Activated CD8-positive, alpha-beta memory T cell treated with anti-CD3 and anti-CD28 coated beads, Interleukin-2, amount 10 ng/mL, durations not matched to agents 7 days and 5 days (primary cell): ENCODE data around the gene FLYWCH1. TPM values are rescaled to one million over a fixed set of nuclear protein-coding genes. Genes with fewer than 3 reads are reported as not detected.
A peak's percentile ranks its signal among the peaks of the same experiment; 100 is the strongest.

ENCODE experiments used
- ATAC-seq: fragments of 150-1000 bp; cut with Tn5 transposase; one replicate; pipeline ENCODE4 v1.10.0; 2021; ENCODE audit warnings: moderate library complexity
- CTCF ChIA-PET: fragments of 350-600 bp; sonication (Branson Sonifier 250); formaldehyde crosslinking; loops from one replicate; lab custom pipeline; 2021; ENCODE audit warnings: antibody characterized with exemption; lab: Charles Lee
- DNase-seq: peaks from one replicate; pipeline ENCODE4 v3.0.0-alpha.2; 2020
- H3K27ac Mint-ChIP-seq: one replicate; pipeline ENCODE4 v1.8.0; 2021; ENCODE audit warnings: mild to moderate bottlenecking, mixed read lengths
- H3K27me3 Mint-ChIP-seq: one replicate; pipeline ENCODE4 v1.8.0; 2021; ENCODE audit warnings: mixed read lengths
- H3K36me3 Mint-ChIP-seq: one replicate; pipeline ENCODE4 v1.8.0; 2021; ENCODE audit warnings: mild to moderate bottlenecking, mixed read lengths
- H3K4me1 Mint-ChIP-seq: one replicate; pipeline ENCODE4 v1.8.0; 2021; ENCODE audit warnings: mixed read lengths
- H3K4me3 Mint-ChIP-seq: one replicate; pipeline ENCODE4 v1.8.0; 2021; ENCODE audit warnings: mild to moderate bottlenecking, moderate library complexity, mixed read lengths
- H3K9me3 Mint-ChIP-seq: one replicate; pipeline ENCODE4 v1.8.0; 2022; ENCODE audit warnings: low read depth, mixed read lengths
- total RNA-seq, 2 experiments: library from RNA; stranded (reverse); gene quantifications; one replicate each; pipeline ENCODE4 v1.2.3, GENCODE V29; 2021

Gene FLYWCH1
- total RNA-seq, 2 experiments from 2014 or later = 52.7 to 58.1 TPM

DNA sequence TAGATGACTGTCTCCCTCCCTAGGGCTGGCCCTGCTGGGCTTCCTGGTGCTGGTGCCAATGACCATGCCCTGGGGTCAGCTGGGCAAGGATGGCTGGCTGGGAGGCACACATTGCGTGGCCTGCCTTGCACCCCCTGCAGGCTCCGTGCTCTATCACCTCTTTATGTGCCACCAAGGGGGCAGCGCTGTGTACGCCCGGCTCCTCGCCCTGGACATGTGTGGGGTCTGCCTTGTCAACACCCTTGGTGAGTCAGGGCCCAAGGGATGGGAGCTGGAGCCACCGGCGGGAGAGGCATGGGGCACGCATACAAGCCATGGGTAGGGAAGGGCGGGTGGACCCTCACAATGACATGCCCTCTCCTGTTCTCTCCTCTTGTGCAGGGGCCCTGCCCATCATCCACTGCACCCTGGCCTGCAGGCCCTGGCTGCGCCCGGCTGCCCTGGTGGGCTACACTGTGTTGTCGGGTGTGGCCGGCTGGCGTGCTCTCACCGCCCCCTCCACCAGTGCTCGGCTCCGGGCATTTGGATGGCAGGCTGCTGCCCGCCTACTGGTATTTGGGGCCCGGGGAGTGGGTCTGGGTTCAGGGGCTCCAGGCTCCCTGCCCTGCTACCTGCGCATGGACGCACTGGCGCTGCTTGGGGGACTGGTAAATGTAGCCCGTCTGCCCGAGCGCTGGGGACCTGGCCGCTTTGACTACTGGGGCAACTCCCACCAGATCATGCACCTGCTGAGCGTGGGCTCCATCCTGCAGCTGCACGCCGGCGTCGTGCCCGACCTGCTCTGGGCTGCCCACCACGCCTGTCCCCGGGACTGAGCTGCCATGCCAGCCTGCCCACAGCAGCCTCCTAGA lies 59.6 kb downstream of the FLYWCH1 start:
- Mint-ChIP-seq H3K36me3 (peaks cover 16% of the 10 kb centered on the region), H3K4me1 (peaks cover 26% of the 10 kb centered on the region), H3K27ac (peak overlapping the region; percentile 60)

DNA sequence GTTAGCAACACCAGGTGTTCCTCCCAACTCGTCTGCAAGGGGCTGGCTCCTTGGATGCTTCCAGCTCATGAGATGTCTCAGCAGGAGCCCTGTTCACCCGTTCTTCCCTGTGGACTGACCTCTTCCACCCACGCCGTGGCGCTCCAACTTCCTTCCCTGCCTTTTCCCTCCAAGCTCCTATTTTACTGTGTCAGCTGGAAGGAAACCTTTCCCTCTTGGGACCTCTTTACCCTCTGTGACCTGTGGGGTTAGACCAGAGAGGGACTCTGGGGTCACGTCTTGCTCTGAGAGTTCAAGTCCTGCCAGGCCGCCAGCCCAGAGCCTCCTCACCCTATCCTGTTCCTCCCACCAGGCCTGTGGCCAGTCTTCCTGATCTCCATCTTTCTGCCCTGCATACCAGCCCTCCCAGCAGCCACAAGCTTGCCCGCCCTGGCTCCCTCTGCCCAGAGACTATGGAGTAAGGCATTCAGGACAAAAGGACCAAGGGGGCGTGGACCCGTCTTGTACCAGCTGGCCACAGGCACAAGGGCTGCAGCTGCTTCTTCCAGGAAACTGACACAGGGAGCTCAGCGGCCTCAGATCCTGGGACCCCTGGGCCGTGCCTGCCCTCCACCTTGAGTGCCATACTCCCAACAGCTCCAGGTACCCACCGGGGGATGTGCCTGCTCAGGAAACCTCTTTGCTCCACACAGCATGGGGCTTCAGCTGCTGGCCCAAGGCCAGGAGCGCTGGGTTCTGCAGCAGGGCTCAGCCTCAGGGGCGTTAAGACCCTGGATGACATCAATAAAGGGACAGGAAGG lies 60.5 kb downstream of the FLYWCH1 start:
- no peak for DNase-seq
- ATAC-seq = no peak
- peaks cover 27% of the 10 kb centered on the region for H3K4me1 Mint-ChIP-seq
- peaks cover 20% of the 10 kb centered on the region for H3K36me3 Mint-ChIP-seq
- H3K27ac Mint-ChIP-seq = no peak overlapping the region
- CTCF ChIA-PET = interaction anchor here (0.8 to 2.2 kb wide), 3 partner anchors 45 to 90 kb away, joined by 3 to 10 read pairs (median 4); partner anchors contain the start of gene FLYWCH2
- no peaks in the 10 kb centered on the region for H3K9me3 Mint-ChIP-seq
- H3K4me3 Mint-ChIP-seq = no peak overlapping the region
- H3K27me3 Mint-ChIP-seq = peaks cover 9% of the 10 kb centered on the region

More for the DNA sequence above, 59.6 kb downstream of the FLYWCH1 start:
- no peak for DNase-seq
- Mint-ChIP-seq H3K27me3 (peaks cover 9% of the 10 kb centered on the region), H3K9me3 (no peaks in the 10 kb centered on the region), H3K4me3 (peak overlapping the region; percentile 73)
- ATAC-seq = no peak
- CTCF ChIA-PET = interaction anchor here (1.1 to 2.2 kb wide), 2 partner anchors 44 to 57 kb away, joined by 4 to 10 read pairs; no protein-coding TSS in a partner anchor

DNA sequence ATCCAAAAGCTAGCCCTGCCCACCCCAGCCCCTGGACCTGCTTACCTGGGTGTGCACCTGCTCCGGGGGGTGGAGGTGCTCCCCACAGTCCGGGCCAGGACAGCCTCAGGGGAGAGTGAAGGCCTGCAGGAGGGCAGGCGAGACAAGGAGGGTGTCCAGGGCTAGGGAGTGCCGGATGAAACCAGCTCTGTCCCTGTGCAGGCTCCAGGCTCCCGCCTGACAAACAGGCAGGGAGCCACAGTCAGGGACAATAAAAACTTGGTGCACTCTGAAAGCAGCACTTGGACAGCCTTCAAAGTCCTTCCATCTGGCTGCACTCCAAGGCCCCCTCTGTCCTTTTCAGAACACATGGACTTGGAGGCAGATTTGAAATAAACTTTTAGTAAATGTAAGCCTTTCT lies 61.4 kb downstream of the FLYWCH1 start:
- Mint-ChIP-seq H3K36me3 (peaks cover 26% of the 10 kb centered on the region), H3K27me3 (peaks cover 6% of the 10 kb centered on the region), H3K27ac (no peak overlapping the region), H3K4me3 (no peak overlapping the region), H3K4me1 (peaks cover 29% of the 10 kb centered on the region), H3K9me3 (no peaks in the 10 kb centered on the region)
- CTCF ChIA-PET = interaction anchor here (2.2 kb wide), 1 partner anchor 56 kb away, joined by 10 read pairs; no protein-coding TSS in a partner anchor
- DNase-seq = no peak
- no peak for ATAC-seq

DNA sequence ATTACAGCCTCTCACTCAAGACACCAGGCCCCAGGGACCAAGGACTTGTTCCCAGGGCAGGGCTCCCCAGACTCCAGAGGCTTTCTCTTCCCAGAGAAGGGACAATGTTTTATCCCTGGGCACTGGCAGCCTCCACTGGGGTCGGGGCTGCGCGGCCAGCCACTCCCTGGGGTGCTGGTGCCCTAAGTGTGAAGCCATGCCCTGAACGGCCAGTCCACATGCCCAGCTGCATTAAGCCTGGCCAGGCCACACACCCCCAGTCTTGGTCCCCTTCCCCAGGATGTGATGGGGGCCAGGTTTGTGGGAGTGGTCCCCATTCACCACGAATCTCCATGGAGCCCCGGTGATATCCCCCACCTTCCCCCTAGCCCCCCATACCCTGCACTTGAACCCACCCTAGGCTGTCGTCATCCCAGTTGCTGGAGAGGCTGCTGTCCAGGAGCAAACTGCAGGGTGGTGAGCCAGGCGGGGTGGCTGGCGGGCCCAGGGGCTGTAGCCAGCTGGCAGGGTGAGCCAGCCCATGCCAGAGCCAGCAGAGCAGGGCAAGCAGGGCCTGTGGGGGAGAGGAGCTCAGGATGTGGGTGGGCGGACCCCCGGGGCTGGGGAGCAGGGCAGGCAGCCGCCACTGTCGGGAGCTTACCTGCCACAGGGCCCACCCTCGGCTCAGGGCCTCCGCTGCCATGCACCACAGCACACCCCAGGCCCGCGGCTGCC lies 62.0 kb downstream of the FLYWCH1 start:
- ATAC-seq = no peak
- H3K27ac Mint-ChIP-seq = no peak overlapping the region
- peaks cover 26% of the 10 kb centered on the region for H3K36me3 Mint-ChIP-seq
- no peak overlapping the region for H3K4me3 Mint-ChIP-seq
- no peak for DNase-seq
- no peaks in the 10 kb centered on the region for H3K9me3 Mint-ChIP-seq
- H3K27me3 Mint-ChIP-seq = no peaks in the 10 kb centered on the region
- peaks cover 25% of the 10 kb centered on the region for H3K4me1 Mint-ChIP-seq
- CTCF ChIA-PET = interaction anchor here (2.2 kb wide), 1 partner anchor 55 kb away, joined by 10 read pairs; no protein-coding TSS in a partner anchor

DNA sequence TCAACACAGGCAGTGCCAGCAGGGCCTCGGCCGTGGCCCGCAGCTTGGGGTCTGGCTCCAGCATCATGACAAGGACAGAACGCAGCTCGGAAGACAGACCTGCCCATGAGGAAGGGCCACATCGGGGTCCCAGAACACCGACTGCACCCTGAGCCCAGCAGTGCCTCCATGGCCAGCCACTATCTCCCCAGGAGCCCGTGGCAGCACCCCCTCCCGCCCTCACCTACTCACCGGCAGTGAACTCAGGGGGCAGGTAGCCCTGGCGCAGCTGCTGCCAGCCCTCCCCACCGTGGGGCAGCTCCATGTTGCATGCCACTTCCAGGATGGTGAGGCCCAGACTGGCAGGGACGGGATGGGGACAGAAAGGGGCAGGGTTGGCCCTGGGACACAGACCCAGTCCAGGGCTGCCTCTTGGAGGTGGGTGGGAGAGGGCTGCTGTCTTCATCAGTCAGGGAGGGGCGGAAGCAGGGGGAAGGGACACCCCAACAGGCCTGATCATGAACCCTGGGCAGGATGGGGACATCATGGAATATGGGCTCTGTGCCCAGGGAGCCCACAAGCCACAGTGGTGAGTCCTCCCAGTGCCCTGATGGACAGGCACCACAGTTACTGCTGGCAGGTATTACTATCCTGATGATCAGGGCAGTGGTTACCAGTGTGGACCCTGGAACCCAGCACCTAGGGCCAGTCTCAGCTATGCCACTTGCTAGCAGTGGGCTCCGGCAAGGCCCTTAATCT lies 62.8 kb downstream of the FLYWCH1 start:
- Mint-ChIP-seq H3K4me3 (no peak overlapping the region), H3K9me3 (no peaks in the 10 kb centered on the region), H3K4me1 (peaks cover 26% of the 10 kb centered on the region), H3K27me3 (no peaks in the 10 kb centered on the region), H3K27ac (no peak overlapping the region), H3K36me3 (peaks cover 26% of the 10 kb centered on the region)
- CTCF ChIA-PET = interaction anchor here (1.0 kb wide), 1 partner anchor 11 kb away, joined by 3 read pairs; no protein-coding TSS in a partner anchor
- no peak for ATAC-seq
- no peak for DNase-seq

DNA sequence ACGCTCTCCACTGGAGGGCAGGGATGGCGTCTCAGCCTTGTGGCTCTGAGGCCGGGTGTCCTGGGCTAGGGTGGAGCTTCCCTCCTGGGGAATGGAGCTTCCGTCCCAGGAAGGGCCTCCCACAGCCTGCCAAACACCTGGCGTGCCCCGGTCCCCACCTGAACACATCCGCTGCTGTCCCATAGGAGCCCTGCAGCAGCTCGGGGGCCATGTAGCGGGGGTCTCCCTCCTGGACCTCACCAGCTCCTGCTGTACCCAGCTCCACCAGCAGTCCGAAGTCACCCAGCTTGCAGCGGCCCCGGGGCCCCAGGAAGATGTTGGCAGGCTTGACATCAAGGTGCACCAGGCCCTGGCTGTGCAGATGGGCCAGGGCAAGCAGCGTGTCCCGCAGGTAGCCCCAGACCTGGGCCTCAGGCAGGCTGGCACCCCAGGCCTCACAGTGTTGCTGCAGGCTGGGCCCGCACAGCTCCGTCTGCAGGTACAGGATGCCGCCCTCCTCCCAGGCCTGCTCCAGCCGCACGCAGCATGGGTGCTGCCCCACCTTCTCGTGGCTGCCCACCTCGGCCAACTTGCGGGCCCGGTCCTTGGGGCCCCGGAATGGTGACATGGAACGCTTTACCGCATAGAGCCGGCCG lies 63.5 kb downstream of the FLYWCH1 start:
- no peak for DNase-seq
- Mint-ChIP-seq H3K27ac (no peak overlapping the region), H3K9me3 (no peaks in the 10 kb centered on the region), H3K27me3 (no peaks in the 10 kb centered on the region), H3K4me1 (peaks cover 27% of the 10 kb centered on the region), H3K36me3 (peaks cover 26% of the 10 kb centered on the region), H3K4me3 (no peak overlapping the region)
- CTCF ChIA-PET = interaction anchor here (1.0 kb wide), 1 partner anchor 12 kb away, joined by 3 read pairs; no protein-coding TSS in a partner anchor
- ATAC-seq = no peak

DNA sequence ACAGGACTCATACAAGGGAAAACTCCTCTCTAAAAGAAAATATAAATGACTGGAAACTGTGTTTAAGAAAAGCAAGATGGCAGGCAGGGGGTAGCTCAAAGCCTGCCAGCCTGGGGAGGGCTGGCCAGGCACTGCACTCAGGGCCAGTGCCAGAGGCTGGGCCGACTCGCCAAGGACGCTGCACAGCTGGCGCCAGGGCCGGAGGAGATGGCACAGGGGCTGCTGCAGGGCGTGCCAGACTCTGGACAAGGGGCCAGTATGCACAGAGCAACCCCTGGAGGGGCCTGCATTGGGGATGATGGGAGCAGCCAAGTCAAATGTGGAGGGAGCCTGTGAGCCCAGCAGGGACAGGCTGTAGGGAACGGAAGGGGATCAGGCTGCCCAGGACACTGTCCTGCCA lies 64.5 kb downstream of the FLYWCH1 start:
- CTCF ChIA-PET = no interaction called here
- ATAC-seq (no peak), DNase-seq (no peak)
- H3K4me1 Mint-ChIP-seq = peaks cover 24% of the 10 kb centered on the region
- no peak overlapping the region for H3K27ac Mint-ChIP-seq
- no peak overlapping the region for H3K4me3 Mint-ChIP-seq
- no peaks in the 10 kb centered on the region for H3K9me3 Mint-ChIP-seq
- peaks cover 25% of the 10 kb centered on the region for H3K36me3 Mint-ChIP-seq
- H3K27me3 Mint-ChIP-seq = no peaks in the 10 kb centered on the region

DNA sequence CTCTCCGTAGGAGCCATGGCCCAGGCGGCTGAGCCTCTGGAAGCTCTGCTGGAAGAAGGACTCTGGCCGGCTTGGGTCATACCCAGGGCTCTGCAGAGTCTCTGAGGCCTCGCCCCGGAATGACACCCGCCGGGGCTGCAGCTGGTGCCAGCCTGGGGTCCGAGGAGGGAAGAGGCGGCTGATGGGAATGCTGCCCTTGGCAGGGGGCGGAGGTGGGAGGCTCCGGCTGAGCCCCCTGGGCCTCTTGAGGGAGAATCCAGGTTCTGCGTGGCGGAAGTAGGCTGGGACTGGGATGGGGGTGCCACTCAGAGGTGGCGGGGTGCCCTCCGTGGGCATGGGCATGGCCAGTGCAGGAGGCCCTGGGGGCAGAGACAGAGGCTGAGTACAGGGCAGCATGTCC lies 64.9 kb downstream of the FLYWCH1 start:
- DNase-seq = no peak
- CTCF ChIA-PET = no interaction called here
- Mint-ChIP-seq H3K4me1 (peaks cover 26% of the 10 kb centered on the region), H3K27me3 (no peaks in the 10 kb centered on the region), H3K9me3 (no peaks in the 10 kb centered on the region), H3K36me3 (peaks cover 24% of the 10 kb centered on the region), H3K4me3 (no peak overlapping the region), H3K27ac (no peak overlapping the region)
- ATAC-seq = no peak

DNA sequence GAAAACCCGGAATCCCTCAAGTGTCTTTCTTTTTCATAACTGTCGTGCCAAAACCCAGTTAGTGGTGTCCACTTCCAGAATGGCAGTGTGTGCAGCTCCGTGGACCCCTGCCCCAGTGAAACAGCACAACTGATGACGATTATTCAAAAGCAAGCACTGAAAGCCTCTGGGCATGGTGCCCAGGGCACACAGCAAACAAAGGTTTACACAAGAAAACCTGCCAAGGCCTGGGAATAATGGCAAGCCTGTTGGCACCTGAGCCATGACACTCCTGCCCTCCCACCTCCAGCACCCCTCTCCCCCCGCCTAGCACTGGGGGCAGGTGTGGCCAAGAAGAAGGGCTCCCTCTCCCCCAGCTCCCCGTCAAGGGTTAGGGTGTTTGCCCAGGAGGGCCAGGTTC lies 65.7 kb downstream of the FLYWCH1 start:
- H3K4me3 Mint-ChIP-seq = no peak overlapping the region
- CTCF ChIA-PET = interaction anchor here (1.1 to 1.3 kb wide), 3 partner anchors 10 to 26 kb away, joined by 3 to 8 read pairs (median 4); no protein-coding TSS in a partner anchor
- H3K4me1 Mint-ChIP-seq = peaks cover 25% of the 10 kb centered on the region
- peaks cover 22% of the 10 kb centered on the region for H3K36me3 Mint-ChIP-seq
- ATAC-seq = no peak
- no peak for DNase-seq
- H3K27ac Mint-ChIP-seq = no peak overlapping the region
- H3K9me3 Mint-ChIP-seq = no peaks in the 10 kb centered on the region
- H3K27me3 Mint-ChIP-seq = peaks cover 3% of the 10 kb centered on the region

DNA sequence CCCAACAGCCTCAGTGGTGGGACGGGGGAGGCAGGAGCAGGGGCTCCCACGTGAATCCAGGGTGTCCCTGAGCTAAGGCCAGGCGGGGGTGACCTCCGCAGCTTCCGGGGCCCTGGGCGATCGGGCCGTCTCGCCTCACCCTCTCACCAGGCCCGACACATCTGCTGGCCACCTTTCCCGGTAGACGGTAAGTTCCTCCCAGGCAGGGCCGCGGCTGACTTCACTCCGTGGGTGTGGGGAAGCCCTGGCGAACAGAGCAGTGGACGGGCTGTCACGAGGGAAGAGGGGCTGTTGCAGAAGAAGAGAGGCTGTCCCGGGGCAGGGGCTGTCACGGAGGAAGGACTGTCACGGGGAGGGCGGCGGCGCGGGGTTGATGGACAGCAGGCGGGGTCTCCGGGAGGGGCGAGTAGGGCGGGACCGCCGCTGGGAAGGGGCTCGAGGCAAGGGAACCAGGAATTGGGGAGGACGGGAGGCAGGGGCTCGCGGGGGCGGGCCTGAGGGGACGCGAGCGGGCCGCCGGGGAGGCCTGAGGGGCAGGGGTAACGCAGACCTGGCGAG lies 68.0 kb downstream of the FLYWCH1 start:
- Mint-ChIP-seq H3K27me3 (peaks cover 4% of the 10 kb centered on the region), H3K36me3 (peaks cover 15% of the 10 kb centered on the region), H3K9me3 (no peaks in the 10 kb centered on the region), H3K4me1 (peaks cover 33% of the 10 kb centered on the region), H3K27ac (peak overlapping the region; percentile 85), H3K4me3 (peak overlapping the region; percentile 93)
- DNase-seq (peak; percentile 60), ATAC-seq (peak; percentile 14)
- CTCF ChIA-PET = interaction anchor here (1.2 to 3.3 kb wide), 7 partner anchors 10 to 150 kb away, joined by 3 to 28 read pairs (median 6); partner anchors contain the start of genes PAQR4 and TNFRSF12A

DNA sequence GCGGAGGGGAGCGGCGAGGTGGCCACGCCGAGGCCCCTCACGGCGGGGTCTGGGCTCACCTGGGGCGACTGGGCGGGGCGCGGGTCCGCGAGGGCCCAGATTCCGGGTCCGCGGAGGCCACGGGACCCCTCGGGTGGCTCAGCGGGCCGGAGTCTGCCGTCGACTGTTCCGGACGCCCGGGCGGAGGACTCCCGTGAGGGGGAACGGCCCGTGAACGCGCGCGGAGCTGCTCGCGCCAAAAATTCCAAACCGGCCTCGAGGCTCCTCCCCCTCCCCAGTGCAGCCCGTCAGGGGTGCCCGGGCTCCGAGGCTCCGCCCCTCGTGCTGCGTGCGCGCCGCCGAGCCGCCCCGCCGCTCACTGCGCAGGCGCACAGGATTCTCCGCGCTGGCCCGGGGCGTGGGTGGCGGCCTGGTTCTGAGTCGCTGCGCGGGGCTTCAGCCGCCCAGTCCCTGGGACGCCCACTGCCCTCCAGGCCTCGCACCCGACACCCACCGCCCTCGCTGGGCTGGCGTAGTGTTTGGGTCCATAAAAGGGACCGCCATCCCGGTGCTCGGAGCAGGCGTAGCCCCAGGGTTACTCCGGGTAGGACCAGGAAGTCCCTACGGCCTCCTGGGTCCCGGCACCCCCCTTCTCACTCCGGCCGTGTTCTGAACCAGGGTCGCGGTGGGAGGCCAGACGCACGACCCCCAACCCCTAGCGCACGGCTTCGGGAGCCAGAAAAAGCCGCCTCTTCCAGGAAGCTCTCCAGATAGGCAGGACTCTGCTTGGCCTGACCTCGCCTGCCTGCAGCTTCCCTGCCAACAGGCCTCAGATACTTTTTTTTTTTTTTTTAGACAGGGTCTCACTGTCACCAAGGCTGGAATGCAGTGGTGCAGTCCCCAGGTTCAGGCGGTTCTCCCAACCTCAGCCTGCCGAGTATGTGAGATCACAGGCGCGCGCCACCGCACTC lies 68.8 kb downstream of the FLYWCH1 start, which contains the start of gene PKMYT1:
Gene PKMYT1 (minus strand): TSS at position 220 of the 950 bp plus-strand sequence. CDS start 789 bp downstream, outside the sequence.
- H3K4me1 Mint-ChIP-seq = peaks cover 33% of the 10 kb centered on the region
- H3K27ac Mint-ChIP-seq = peak within 1 kb of the TSS; percentile 86
- H3K27me3 Mint-ChIP-seq = peaks cover 4% of the 10 kb centered on the region
- CTCF ChIA-PET = interaction anchor here (0.6 to 3.3 kb wide), 15 partner anchors 11 to 150 kb away, joined by 3 to 28 read pairs (median 4); partner anchors contain the start of genes KREMEN2, PAQR4 and TNFRSF12A
- ATAC-seq (peak; percentile 90), DNase-seq (peak; percentile 96)
- H3K36me3 Mint-ChIP-seq = peaks cover 15% of the 10 kb centered on the region
- peak within 1 kb of the TSS; percentile 93 for H3K4me3 Mint-ChIP-seq
- no peaks in the 10 kb centered on the region for H3K9me3 Mint-ChIP-seq
